Mesenchymal stem cell (in vitro differentiated cells and primary cell): ENCODE measurements around the gene BRAT1.
A peak's percentile ranks its signal among the peaks of the same experiment; 100 is the strongest.

Experiments
- DNase-seq: peaks from one replicate; pipeline ENCODE4 v3.0.0-alpha.2; 2013
- H2AFZ ChIP-seq: one replicate; pipeline ENCODE4 v1.6.1; 2013; ENCODE audit warnings: low read depth, mild to moderate bottlenecking, control low read depth, inconsistent platforms, low read length, moderate library complexity
- H2AK5ac ChIP-seq: 2 replicates; pipeline ENCODE4 v1.6.1; 2013; ENCODE audit warnings: low read length, moderate library complexity, mild to moderate bottlenecking, inconsistent platforms; ENCODE audit not compliant: severe bottlenecking
- H2BK120ac ChIP-seq: one replicate; pipeline ENCODE4 v1.6.1; 2013; ENCODE audit warnings: low read depth, mild to moderate bottlenecking, inconsistent platforms, low read length, moderate library complexity
- H2BK12ac ChIP-seq, 2 experiments: one replicate each; pipeline ENCODE4 v1.6.1; 2013; ENCODE audit warnings: inconsistent platforms in 2 of 2, low read length in 2 of 2, mild to moderate bottlenecking in 2 of 2, moderate library complexity in 2 of 2, control low read depth in 1 of 2
- H2BK15ac ChIP-seq: one replicate; pipeline ENCODE4 v1.6.1; 2013; ENCODE audit warnings: mild to moderate bottlenecking, low read depth, inconsistent platforms; ENCODE audit not compliant: poor library complexity, severe bottlenecking
- H2BK5ac ChIP-seq: 2 replicates; pipeline ENCODE4 v1.6.1; 2013; ENCODE audit warnings: low read depth, mild to moderate bottlenecking, low read length, control low read depth, inconsistent platforms; ENCODE audit not compliant: poor library complexity, severe bottlenecking
- H3K14ac ChIP-seq, 2 experiments: one replicate each; pipeline ENCODE4 v1.6.1; 2013; ENCODE audit warnings: inconsistent platforms in 2 of 2, low read length in 2 of 2, control low read depth in 1 of 2, mild to moderate bottlenecking in 1 of 2, moderate library complexity in 1 of 2
- H3K18ac ChIP-seq, 2 experiments: one replicate each; pipeline ENCODE4 v1.6.1; 2013; ENCODE audit warnings: inconsistent platforms in 2 of 2, low read length in 2 of 2, control low read depth in 1 of 2, low read depth in 1 of 2, mild to moderate bottlenecking in 1 of 2
- H3K23ac ChIP-seq, 2 experiments: one replicate each; pipeline ENCODE4 v1.6.1; 2013; ENCODE audit warnings: inconsistent platforms in 2 of 2, low read length in 2 of 2, mild to moderate bottlenecking in 2 of 2, moderate library complexity in 2 of 2, control low read depth in 1 of 2
- H3K27ac ChIP-seq: 2 replicates; pipeline ENCODE4 v1.5.1; 2013; ENCODE audit warnings: mild to moderate bottlenecking, moderate library complexity, low read length, control low read depth, inconsistent platforms; ENCODE audit not compliant: poor library complexity, severe bottlenecking
- H3K27me3 ChIP-seq, 2 experiments: 2 replicates each; pipeline versions ENCODE4 v1.6.1 to v1.7.0; 2013; ENCODE audit warnings: low read length in 2 of 2, mild to moderate bottlenecking in 2 of 2, moderate library complexity in 2 of 2, control low read depth in 1 of 2, inconsistent platforms in 1 of 2; ENCODE audit not compliant: control insufficient read depth in 1 of 2, insufficient read depth in 1 of 2
- H3K36me3 ChIP-seq, 2 experiments: 2 replicates each; pipeline versions ENCODE4 v1.6.1 to v1.7.0; 2013; ENCODE audit warnings: low read length in 2 of 2, control low read depth in 1 of 2, inconsistent platforms in 1 of 2, low read depth in 1 of 2, mild to moderate bottlenecking in 1 of 2; ENCODE audit not compliant: insufficient read depth in 2 of 2, control insufficient read depth in 1 of 2
- H3K4ac ChIP-seq, 2 experiments: one replicate each; pipeline ENCODE4 v1.6.1; 2013; ENCODE audit warnings: inconsistent platforms in 2 of 2, low read length in 2 of 2, mild to moderate bottlenecking in 2 of 2, moderate library complexity in 2 of 2, control low read depth in 1 of 2, low read depth in 1 of 2
- H3K4me1 ChIP-seq: 2 replicates; pipeline ENCODE4 v1.6.1; 2013; ENCODE audit warnings: low read depth, low read length, control low read depth; ENCODE audit not compliant: control insufficient read depth, insufficient read depth
- H3K4me2 ChIP-seq: 2 replicates; pipeline ENCODE4 v1.6.1; 2013; ENCODE audit warnings: low read length, mild to moderate bottlenecking, inconsistent platforms; ENCODE audit not compliant: poor library complexity, severe bottlenecking
- H3K4me3 ChIP-seq, 2 experiments: 2 replicates each; pipeline versions ENCODE4 v1.5.1 to v1.7.0; 2013; ENCODE audit warnings: low read length in 2 of 2, mild to moderate bottlenecking in 2 of 2, control low read depth in 1 of 2, low read depth in 1 of 2; ENCODE audit not compliant: insufficient read depth in 1 of 2
- H3K79me1 ChIP-seq: replicated peaks from 2 replicates; pipeline ENCODE4 v1.6.1; 2013; ENCODE audit warnings: mild to moderate bottlenecking, control low read depth, low read length, inconsistent platforms; ENCODE audit not compliant: poor library complexity, severe bottlenecking
- H3K9ac ChIP-seq: 2 replicates; pipeline ENCODE4 v1.7.0; 2013; ENCODE audit warnings: mild to moderate bottlenecking, low read length, moderate library complexity
- H3K9me3 ChIP-seq: 2 replicates; pipeline ENCODE4 v1.7.0; 2013; ENCODE audit warnings: mild to moderate bottlenecking, low read length; ENCODE audit not compliant: control insufficient read depth
- H4K8ac ChIP-seq: one replicate; pipeline ENCODE4 v1.6.1; 2013; ENCODE audit warnings: inconsistent platforms, mild to moderate bottlenecking, low read length, moderate library complexity
- H4K91ac ChIP-seq: one replicate; pipeline ENCODE4 v1.6.1; 2013; ENCODE audit warnings: mild to moderate bottlenecking, low read length, inconsistent platforms
- WGBS: methylation state at CpG from one replicate; pipeline ENCODE4 v1.1.7; 2013; ENCODE audit warnings: mixed read lengths; 5-methylcytosine and 5-hydroxymethylcytosine counted together

BRAT1 gene

DNA sequence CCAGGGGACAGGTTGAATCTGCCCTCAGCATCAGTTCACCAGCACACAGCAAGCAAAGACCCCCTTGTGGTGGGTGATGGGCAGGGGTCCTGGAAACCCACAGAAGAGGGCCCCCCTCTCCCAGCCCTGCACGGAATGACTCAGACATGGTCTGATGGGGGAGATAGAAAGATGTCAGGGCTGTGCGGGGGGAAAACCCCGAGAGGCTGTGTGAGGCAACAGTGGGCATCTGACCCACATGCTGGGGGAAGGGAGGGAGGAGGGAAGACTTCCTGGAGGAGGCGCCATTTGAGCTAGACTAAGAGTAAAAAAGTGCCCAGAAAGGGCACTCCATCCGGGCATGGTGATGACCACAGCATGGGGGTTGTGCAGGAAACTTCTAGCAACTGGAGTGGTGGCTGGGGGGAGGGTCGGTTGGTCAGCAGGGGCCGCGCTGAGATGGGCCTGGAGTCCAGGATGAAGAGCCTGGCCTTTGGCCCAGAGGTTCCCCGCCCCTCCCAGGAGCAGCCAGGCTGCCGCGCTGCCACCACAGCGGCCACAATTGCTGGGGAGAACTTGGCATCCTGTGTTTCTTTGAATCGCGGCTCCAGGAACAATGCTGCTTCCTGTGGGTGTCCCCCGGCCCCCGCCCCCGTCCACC, 33.3 kb downstream of the BRAT1 start:
- no peak overlapping the region for H2BK120ac ChIP-seq
- H3K79me1 ChIP-seq = no peaks in the 10 kb centered on the region
- H3K23ac ChIP-seq = no peak overlapping the region
- no peak overlapping the region for H2BK15ac ChIP-seq
- H3K4me2 ChIP-seq = peak overlapping the region; percentile 90
- no peak overlapping the region for H2BK5ac ChIP-seq
- H3K18ac ChIP-seq = no peak overlapping the region
- H3K4ac ChIP-seq = peak overlapping the region in 1 of 2 experiments; percentile 6
- H3K4me1 ChIP-seq = peaks cover 73% of the 10 kb centered on the region
- H2AFZ ChIP-seq = no peak overlapping the region
- H2AK5ac ChIP-seq = peak overlapping the region; percentile 37
- WGBS = 27% methylated on average over 14 of the region's 17 CpGs
- peak overlapping the region; percentile 10 for H4K8ac ChIP-seq
- H3K36me3 ChIP-seq = peaks cover 0 to 57% of the 10 kb centered on the region in 2 experiments
- peak overlapping the region in 1 of 2 experiments; percentile 21 for H3K14ac ChIP-seq
- no peak overlapping the region for H2BK12ac ChIP-seq
- peak overlapping the region in 1 of 2 experiments; percentile 79 for H3K4me3 ChIP-seq
- H4K91ac ChIP-seq = no peak overlapping the region
- no peaks in the 10 kb centered on the region for H3K9me3 ChIP-seq
- H3K27ac ChIP-seq = peak overlapping the region; percentile 73
- DNase-seq = peak; percentile 52
- no peaks in the 10 kb centered on the region for H3K27me3 ChIP-seq
- H3K9ac ChIP-seq = no peak overlapping the region

GRCh38 chr7:2521341-2521745, 34.0 kb downstream of the BRAT1 start:
- Histone ChIP-seq H3K4ac (no peak overlapping the region), H2AK5ac (no peak overlapping the region), H2AFZ (no peak overlapping the region), H3K18ac (no peak overlapping the region), H2BK15ac (no peak overlapping the region), H3K79me1 (no peaks in the 10 kb centered on the region), H3K27me3 (no peaks in the 10 kb centered on the region), H3K23ac (no peak overlapping the region), H3K36me3 (peaks cover 0 to 50% of the 10 kb centered on the region in 2 experiments), H3K14ac (no peak overlapping the region), H4K91ac (no peak overlapping the region), H3K4me2 (peak overlapping the region; percentile 90), H3K9ac (no peak overlapping the region), H3K4me3 (peak overlapping the region in 1 of 2 experiments; percentile 79), H2BK120ac (no peak overlapping the region), H3K9me3 (no peaks in the 10 kb centered on the region), H4K8ac (no peak overlapping the region), H2BK12ac (no peak overlapping the region), H2BK5ac (no peak overlapping the region), H3K27ac (peak overlapping the region; percentile 73), H3K4me1 (peaks cover 72% of the 10 kb centered on the region)
- 41% methylated on average over 21 of the region's 21 CpGs for WGBS
- DNase-seq = no peak

- peaks cover 0 to 45% of the 10 kb centered on the region in 2 experiments for H3K36me3 ChIP-seq
- H4K8ac ChIP-seq = no peak overlapping the region
Observed at GRCh38 chr7:2520761-2521290, 34.5 kb downstream of the BRAT1 start.

DNA sequence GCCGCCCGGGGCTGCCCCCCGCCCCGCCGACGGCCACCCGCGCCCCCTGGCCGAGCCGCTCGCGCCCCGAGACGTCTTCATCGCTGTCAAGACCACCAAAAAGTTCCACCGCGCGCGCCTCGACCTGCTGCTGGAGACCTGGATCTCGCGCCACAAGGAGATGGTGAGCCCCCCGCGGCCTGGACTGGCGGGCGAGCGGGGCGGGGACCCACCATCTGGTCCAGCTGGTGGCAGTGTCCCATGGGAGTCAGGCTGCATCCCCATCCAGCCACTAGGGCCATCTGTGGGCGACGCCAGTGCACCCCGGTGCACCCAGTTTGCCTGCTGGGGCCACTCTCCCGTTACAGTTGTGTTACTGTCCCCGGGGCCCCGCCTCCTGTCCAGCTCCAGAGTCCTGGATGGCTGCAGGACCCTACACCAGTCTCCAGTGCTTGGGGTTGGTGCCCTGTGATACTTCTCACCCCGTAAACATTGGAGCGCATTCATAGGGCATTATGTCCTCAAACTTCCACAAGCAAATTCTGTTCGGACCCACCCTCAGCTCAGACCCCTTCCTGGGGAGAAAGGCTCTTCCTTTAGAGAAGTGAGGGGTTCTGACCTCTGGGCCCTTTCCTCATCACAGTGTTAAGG, 35.1 kb downstream of the BRAT1 start:
- H3K9me3 ChIP-seq = no peaks in the 10 kb centered on the region
- peak overlapping the region; percentile 59 to 79 for H3K4me3 ChIP-seq
- no peaks in the 10 kb centered on the region for H3K79me1 ChIP-seq
- H2AK5ac ChIP-seq = no peak overlapping the region
- no peak for DNase-seq
- H4K8ac ChIP-seq = no peak overlapping the region
- H2BK5ac ChIP-seq = no peak overlapping the region
- H3K14ac ChIP-seq = no peak overlapping the region
- H3K9ac ChIP-seq = no peak overlapping the region
- peaks cover 0 to 39% of the 10 kb centered on the region in 2 experiments for H3K36me3 ChIP-seq
- peaks cover 0 to under 1% of the 10 kb centered on the region in 2 experiments for H3K27me3 ChIP-seq
- no peak overlapping the region for H2BK15ac ChIP-seq
- H2BK120ac ChIP-seq = no peak overlapping the region
- no peak overlapping the region for H2BK12ac ChIP-seq
- peaks cover 70% of the 10 kb centered on the region for H3K4me1 ChIP-seq
- no peak overlapping the region for H3K23ac ChIP-seq
- H4K91ac ChIP-seq = no peak overlapping the region
- H3K27ac ChIP-seq = peak overlapping the region; percentile 31
- WGBS = 4% methylated on average over 34 of the region's 37 CpGs
- no peak overlapping the region for H3K18ac ChIP-seq
- H2AFZ ChIP-seq = no peak overlapping the region
- H3K4ac ChIP-seq = no peak overlapping the region
- peak overlapping the region; percentile 90 for H3K4me2 ChIP-seq

More at GRCh38 chr7:2520761-2521290, 34.5 kb downstream of the BRAT1 start:
- Histone ChIP-seq H3K4ac (no peak overlapping the region), H3K27ac (peak overlapping the region; percentile 31), H3K4me3 (peak overlapping the region; percentile 59 to 79), H3K4me2 (peak overlapping the region; percentile 90), H2AK5ac (no peak overlapping the region), H3K14ac (no peak overlapping the region), H2BK120ac (no peak overlapping the region), H3K23ac (no peak overlapping the region), H2AFZ (no peak overlapping the region), H3K9ac (no peak overlapping the region), H2BK12ac (no peak overlapping the region), H3K27me3 (no peaks in the 10 kb centered on the region), H3K9me3 (no peaks in the 10 kb centered on the region), H2BK15ac (no peak overlapping the region), H2BK5ac (no peak overlapping the region), H3K18ac (no peak overlapping the region), H3K4me1 (peaks cover 70% of the 10 kb centered on the region), H4K91ac (no peak overlapping the region), H3K79me1 (no peaks in the 10 kb centered on the region)
- no peak for DNase-seq
- WGBS = 40% methylated on average over 9 of the region's 12 CpGs
